HG03558 (cell line): Measurements from ENCODE around the gene AP4M1.
A peak's percentile ranks its signal among the peaks of the same experiment; 100 is the strongest.

ENCODE experiments used
- ATAC-seq: cut with Tn5 transposase; IDR thresholded peaks from one replicate; pipeline ENCODE4 v1.9.1; 2021; ENCODE audit warnings: moderate number of reproducible peaks; ENCODE audit not compliant: unreplicated experiment; ENCODE audit errors: extremely low read depth

AP4M1 gene

GRCh38 chr7:100101016-100101862 lies at the start of gene AP4M1, which contains the start of gene MCM7:
AP4M1 (plus strand) TSS chr7:100101643; CDS start chr7:100101715, 72 bp downstream.
MCM7 (minus strand) TSS chr7:100101397; CDS start chr7:100101294, 103 bp downstream.
- ATAC-seq = peak; percentile 50

- no peak for ATAC-seq
Measured at GRCh38 chr7:100053215-100053614, 48.2 kb upstream of the AP4M1 start.

GRCh38 chr7:100057006-100057405 lies 44.4 kb upstream of the AP4M1 start:
- no peak for ATAC-seq

GRCh38 chr7:100059251-100059739 lies 42.1 kb upstream of the AP4M1 start:
- no peak for ATAC-seq

- no peak for ATAC-seq
Measured at GRCh38 chr7:100061518-100062193, 39.8 kb upstream of the AP4M1 start.

- ATAC-seq = no peak
Measured at GRCh38 chr7:100063376-100063775, 38.1 kb upstream of the AP4M1 start.

- ATAC-seq = no peak
Measured at GRCh38 chr7:100064162-100064561, 37.3 kb upstream of the AP4M1 start.

GRCh38 chr7:100065452-100066186 lies 35.8 kb upstream of the AP4M1 start:
- ATAC-seq = no peak

GRCh38 chr7:100066953-100067352 lies 34.5 kb upstream of the AP4M1 start:
- no peak for ATAC-seq

- ATAC-seq = no peak
Measured at GRCh38 chr7:100069991-100070390, 31.5 kb upstream of the AP4M1 start.

GRCh38 chr7:100071018-100071723 lies 30.3 kb upstream of the AP4M1 start:
- no peak for ATAC-seq

- no peak for ATAC-seq
Measured at GRCh38 chr7:100072462-100072861, 29.0 kb upstream of the AP4M1 start.

- no peak for ATAC-seq
Measured at GRCh38 chr7:100074841-100075240, 26.6 kb upstream of the AP4M1 start.

GRCh38 chr7:100075418-100075817 lies 26.0 kb upstream of the AP4M1 start:
- ATAC-seq = no peak

GRCh38 chr7:100077205-100077604 lies 24.2 kb upstream of the AP4M1 start:
- ATAC-seq = no peak

GRCh38 chr7:100079024-100079560 lies 22.4 kb upstream of the AP4M1 start:
- no peak for ATAC-seq

- ATAC-seq = no peak
Measured at GRCh38 chr7:100080907-100081534, 20.4 kb upstream of the AP4M1 start.

GRCh38 chr7:100081535-100082102 lies 19.8 kb upstream of the AP4M1 start, which contains the start of gene ZNF3:
ZNF3 (minus strand) TSS chr7:100081723; CDS start chr7:100077357, 4,366 bp downstream.
- ATAC-seq = peak; percentile 65

GRCh38 chr7:100082978-100083377 lies 18.5 kb upstream of the AP4M1 start:
- ATAC-seq = no peak
